GM12891 (cell line): ENCODE data around the gene SLC13A3.

Experiments
- PAX5 ChIP-seq: IDR thresholded peaks from 2 replicates; pipeline ENCODE4 v1.6.1; 2011; ENCODE audit warnings: low read length, moderate library complexity, mild to moderate bottlenecking; ENCODE audit not compliant: insufficient read depth, severe bottlenecking
- POLR2A ChIP-seq: IDR thresholded peaks from 2 replicates; pipeline ENCODE4 v1.6.1; 2011; ENCODE audit warnings: low read depth, low read length, control low read depth
- POLR2AphosphoS5 ChIP-seq: IDR thresholded peaks from 2 replicates; pipeline ENCODE4 v1.6.1; 2011; ENCODE audit warnings: low read depth, low read length, control low read depth
- TAF1 ChIP-seq: IDR thresholded peaks from 2 replicates; pipeline ENCODE4 v1.6.1; 2011; ENCODE audit warnings: low read depth, low read length, control low read depth

- no peak for TF ChIP-seq POLR2A
- TF ChIP-seq TAF1 = no peak
- no peak for TF ChIP-seq PAX5
- no peak for TF ChIP-seq POLR2AphosphoS5
These were observed 43.2 kb upstream of the SLC13A3 start for GRCh38 chr20:46694484-46694883.
